Measurements from ENCODE around the gene JMJD1C.

GRCh38 chr10:63504145-63504881, 38.5 kb upstream of the JMJD1C start:
- peak; percentile 46; the same call in 1 of the 2 replicates for TF ChIP-seq CEBPB (IDR thresholded peaks at IDR 0.05; ENCODE audit: low read depth)
- no peak for TF ChIP-seq CTCF (IDR thresholded peaks at IDR 0.05 in 2 of 3, conservative IDR thresholded peaks at IDR 0.05 in 1 of 3; ENCODE audit: borderline replicate concordance in 1 of 3, insufficient read depth in 1 of 3, low read depth in 2 of 3, low read length in 2 of 3)
- TF ChIP-seq MAX (IDR thresholded peaks at IDR 0.05) = no peak
- TF ChIP-seq ATF3 (IDR thresholded peaks at IDR 0.05) = no peak
- TF ChIP-seq SIN3A (IDR thresholded peaks at IDR 0.05; ENCODE audit: low read depth) = no peak
- no peak for TF ChIP-seq POLR2A (IDR thresholded peaks at IDR 0.05; ENCODE audit: borderline replicate concordance, extremely low read depth, insufficient read depth, insufficient read length)
- no peak for TF ChIP-seq SP1 (IDR thresholded peaks at IDR 0.05; ENCODE audit: low read depth)
- TF ChIP-seq ZNF274 (IDR thresholded peaks at IDR 0.05; ENCODE audit: low read depth, low read length) = no peak

All from HCT116 (cell line).